ENCODE results near the gene DCC.
A peak's percentile ranks its signal among the peaks of the same experiment; 100 is the strongest.
"Not testable (repeated sequence)": the region's sequence is repeated elsewhere in the genome, so short reads cannot be mapped to it uniquely, and the experiment has no call there.

Gene DCC

GRCh38 chr18:52345428-52345827 is 5.4 kb downstream of the DCC start:
- no peak for DNase-seq (ENCODE audit: low spot score)
- FAIRE-seq: no peak

GRCh38 chr18:52348209-52348608 is 8.2 kb downstream of the DCC start:
- no peak for FAIRE-seq
- peak; percentile 33 for DNase-seq (ENCODE audit: low spot score)

GRCh38 chr18:52349498-52349897 is 9.5 kb downstream of the DCC start:
- FAIRE-seq (no peak), DNase-seq (ENCODE audit: low spot score) (no peak)

GRCh38 chr18:52352920-52353319 is 12.9 kb downstream of the DCC start:
- DNase-seq (ENCODE audit: low spot score) (no peak), FAIRE-seq (no peak)

GRCh38 chr18:52353589-52353988 is 13.6 kb downstream of the DCC start:
- no peak for FAIRE-seq
- DNase-seq (ENCODE audit: low spot score): no peak

GRCh38 chr18:52363861-52364260 is 23.9 kb downstream of the DCC start:
- no peak for DNase-seq (ENCODE audit: low spot score)
- no peak for FAIRE-seq

- FAIRE-seq; DNase-seq (ENCODE audit: low spot score): not testable (repeated sequence)
Observed at GRCh38 chr18:52366851-52367250, 26.9 kb downstream of the DCC start.

GRCh38 chr18:52367953-52368742 is 28.2 kb downstream of the DCC start:
- FAIRE-seq: no peak
- DNase-seq (ENCODE audit: low spot score): no peak

- DNase-seq (ENCODE audit: low spot score) (no peak), FAIRE-seq (no peak)
Observed at GRCh38 chr18:52370841-52371240, 30.8 kb downstream of the DCC start.

GRCh38 chr18:52376104-52376503 is 36.1 kb downstream of the DCC start:
- DNase-seq (ENCODE audit: low spot score): no peak
- no peak for FAIRE-seq

GRCh38 chr18:52377094-52377493 is 37.1 kb downstream of the DCC start:
- DNase-seq (ENCODE audit: low spot score): no peak
- no peak for FAIRE-seq

GRCh38 chr18:52386306-52386705 is 46.3 kb downstream of the DCC start:
- no peak for DNase-seq (ENCODE audit: low spot score)

GRCh38 chr18:52387175-52387574 is 47.2 kb downstream of the DCC start:
- FAIRE-seq: no peak
- DNase-seq (ENCODE audit: low spot score): no peak

More at GRCh38 chr18:52386306-52386705, 46.3 kb downstream of the DCC start:
- no peak for FAIRE-seq

- no peak for FAIRE-seq
Observed at GRCh38 chr18:52391810-52392559, 52.0 kb downstream of the DCC start.

GRCh38 chr18:52394602-52395001 is 54.6 kb downstream of the DCC start:
- FAIRE-seq (no peak), DNase-seq (ENCODE audit: low spot score) (no peak)

More at GRCh38 chr18:52391810-52392559, 52.0 kb downstream of the DCC start:
- no peak for DNase-seq (ENCODE audit: low spot score)

- FAIRE-seq (no peak), DNase-seq (ENCODE audit: low spot score) (no peak)
Observed at GRCh38 chr18:52395146-52395852, 55.3 kb downstream of the DCC start.

GRCh38 chr18:52401236-52401635 is 61.2 kb downstream of the DCC start:
- DNase-seq (ENCODE audit: low spot score): no peak
- FAIRE-seq: no peak

GRCh38 chr18:52402814-52403213 is 62.8 kb downstream of the DCC start:
- FAIRE-seq: no peak
- no peak for DNase-seq (ENCODE audit: low spot score)

GRCh38 chr18:52403291-52404021 is 63.5 kb downstream of the DCC start:
- DNase-seq (ENCODE audit: low spot score): no peak

GRCh38 chr18:52408800-52409302 is 68.9 kb downstream of the DCC start:
- FAIRE-seq: no peak

More at GRCh38 chr18:52403291-52404021, 63.5 kb downstream of the DCC start:
- no peak for FAIRE-seq

GRCh38 chr18:52409727-52410126 is 69.7 kb downstream of the DCC start:
- FAIRE-seq (no peak), DNase-seq (ENCODE audit: low spot score) (peak; percentile 24)

More at GRCh38 chr18:52408800-52409302, 68.9 kb downstream of the DCC start:
- DNase-seq (ENCODE audit: low spot score): no peak
